Tibial artery (tissue), 4 donors: ENCODE measurements around the gene GCNT3.

Source experiments
- DNase-seq, 2 donors: peaks; one replicate each; pipeline ENCODE4 v3.0.0-alpha.2; 2019
- H3K27ac ChIP-seq, 2 donors: fragments of 200-600 bp; sonication (generic) in 1 of 2; 1 replicate in 1 of 2; 2 replicates in 1 of 2; pipeline ENCODE4 v1.5.1; 2018 to 2019; ENCODE audit warnings: mild to moderate bottlenecking in 1 of 2
- H3K27me3 ChIP-seq, 2 donors: fragments of 200-600 bp; sonication (generic) in 1 of 2; one replicate each; pipeline versions ENCODE4 v1.5.1 to v1.6.0; 2016 to 2019
- H3K36me3 ChIP-seq, 3 donors: fragments of 200-600 bp; sonication (generic) in 2 of 3; one replicate each; pipeline ENCODE4 v1.5.1; 2016 to 2019; ENCODE audit warnings: mild to moderate bottlenecking in 2 of 3
- H3K4me1 ChIP-seq, 4 donors: fragments of 200-600 bp; sonication (generic) in 2 of 4; 1 replicate in 3 of 4; 2 replicates in 1 of 4; pipeline ENCODE4 v1.5.1; 2016 to 2019
- H3K4me3 ChIP-seq, 2 donors: fragments of 200-600 bp; sonication (generic) in 1 of 2; 1 replicate in 1 of 2; 2 replicates in 1 of 2; pipeline ENCODE4 v1.5.1; 2018 to 2019; ENCODE audit warnings: mild to moderate bottlenecking in 2 of 2
- H3K9me3 ChIP-seq, 3 donors: fragments of 200-600 bp; sonication (generic) in 1 of 3; one replicate each; pipeline ENCODE4 v1.5.1; 2016 to 2019
- CTCF ChIP-seq, 2 experiments: fragments of 200-600 bp in 1 of 2; fragments of 450-650 bp in 1 of 2; IDR thresholded peaks; one replicate each; pipeline ENCODE4 v1.5.1; 2017 to 2019; ENCODE audit warnings: antibody characterized with exemption in 2 of 2, mild to moderate bottlenecking in 1 of 2, moderate library complexity in 1 of 2
- intact Hi-C: fragments of 100-400 bp; cut with DNase I; formaldehyde crosslinking; loops from one replicate; pipeline ENCODE4 v1.15.0; 2023; ENCODE audit warnings: low total_unique reads

GCNT3 gene

GRCh38 chr15:59594493-59594942, 17.1 kb upstream of the GCNT3 start:
- Histone ChIP-seq H3K4me3 (no peak overlapping the region), H3K27me3 (no peaks in the 10 kb centered on the region), H3K9me3 (no peaks in the 10 kb centered on the region), H3K4me1 (no peaks in the 10 kb centered on the region), H3K27ac (no peak overlapping the region), H3K36me3 (no peaks in the 10 kb centered on the region)
- intact Hi-C loops: no loop called here
- TF ChIP-seq CTCF (IDR thresholded peaks at IDR 0.05): no peak
- DNase-seq: no peak

- no peak overlapping the region for H3K27ac ChIP-seq
- H3K4me1 ChIP-seq: no peaks in the 10 kb centered on the region
- no peaks in the 10 kb centered on the region for H3K27me3 ChIP-seq
- TF ChIP-seq CTCF (IDR thresholded peaks at IDR 0.05): no peak
- intact Hi-C loops: no loop called here
- no peaks in the 10 kb centered on the region for H3K9me3 ChIP-seq
- no peak overlapping the region for H3K4me3 ChIP-seq
- DNase-seq: no peak
- H3K36me3 ChIP-seq: no peaks in the 10 kb centered on the region
Measured at GRCh38 chr15:59594991-59595390, 16.6 kb upstream of the GCNT3 start.

DNA sequence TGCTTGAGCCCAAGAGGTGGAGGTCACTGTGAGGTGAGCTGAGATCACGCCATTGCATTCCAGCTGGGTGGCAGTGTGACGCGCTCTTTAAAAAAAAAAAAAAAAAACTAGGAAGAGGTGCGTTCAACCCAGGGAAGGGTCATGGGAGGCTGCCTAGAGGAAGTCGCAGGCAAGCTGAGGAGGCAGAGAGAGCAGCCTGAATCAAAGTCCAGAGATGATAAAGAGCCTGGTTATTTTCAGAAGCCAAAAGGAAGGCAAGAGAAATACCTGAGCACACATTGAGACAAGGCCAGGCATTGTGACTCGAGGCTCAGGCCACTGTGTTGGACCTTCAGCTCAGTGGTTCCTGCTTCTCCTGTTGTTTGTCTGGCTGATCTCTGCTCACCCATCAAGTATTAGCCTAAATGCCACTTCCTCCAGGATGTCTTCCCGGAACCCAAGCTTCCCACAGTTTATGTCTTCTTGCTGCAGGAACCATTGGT, 16.1 kb upstream of the GCNT3 start:
- Histone ChIP-seq H3K4me3 (no peak overlapping the region), H3K27me3 (no peaks in the 10 kb centered on the region), H3K27ac (no peak overlapping the region), H3K4me1 (no peaks in the 10 kb centered on the region), H3K36me3 (no peaks in the 10 kb centered on the region), H3K9me3 (no peaks in the 10 kb centered on the region)
- DNase-seq: no peak
- intact Hi-C loops: no loop called here
- TF ChIP-seq CTCF (IDR thresholded peaks at IDR 0.05): no peak

GRCh38 chr15:59596640-59597039, 14.9 kb upstream of the GCNT3 start:
- peaks cover 0 to 3% (median 0%) of the 10 kb centered on the region in 3 donors for H3K9me3 ChIP-seq
- H3K4me3 ChIP-seq: no peak overlapping the region
- intact Hi-C loops: no loop called here
- no peak for TF ChIP-seq CTCF (IDR thresholded peaks at IDR 0.05)
- no peak for DNase-seq
- no peak overlapping the region for H3K27ac ChIP-seq
- H3K27me3 ChIP-seq: no peaks in the 10 kb centered on the region
- no peaks in the 10 kb centered on the region for H3K4me1 ChIP-seq
- no peaks in the 10 kb centered on the region for H3K36me3 ChIP-seq

DNA sequence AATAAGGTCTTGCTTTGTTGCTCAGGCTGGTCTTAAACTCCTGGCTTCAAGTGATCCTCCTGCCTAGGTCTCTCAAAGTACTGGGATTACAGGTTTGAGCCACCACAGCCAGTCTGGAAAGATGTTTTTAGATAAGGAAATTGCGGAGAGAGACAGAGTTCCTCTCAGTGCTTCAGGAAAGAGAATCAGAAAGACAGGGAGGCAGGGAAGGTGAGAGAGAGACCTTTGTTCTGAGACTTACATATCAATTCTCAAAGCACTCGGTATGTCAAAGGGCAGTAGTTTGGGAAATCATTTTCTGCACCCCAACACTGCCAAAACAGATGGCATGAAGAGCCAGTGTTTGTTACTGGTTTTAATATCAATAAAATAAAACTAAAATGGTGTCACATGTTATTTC, 13.1 kb upstream of the GCNT3 start:
- Histone ChIP-seq H3K9me3 (peaks cover 0 to 7% (median 0%) of the 10 kb centered on the region in 3 donors), H3K4me1 (no peaks in the 10 kb centered on the region), H3K27ac (no peak overlapping the region), H3K4me3 (no peak overlapping the region), H3K36me3 (no peaks in the 10 kb centered on the region), H3K27me3 (no peaks in the 10 kb centered on the region)
- TF ChIP-seq CTCF (IDR thresholded peaks at IDR 0.05): no peak
- intact Hi-C loops: no loop called here
- DNase-seq: no peak

DNA sequence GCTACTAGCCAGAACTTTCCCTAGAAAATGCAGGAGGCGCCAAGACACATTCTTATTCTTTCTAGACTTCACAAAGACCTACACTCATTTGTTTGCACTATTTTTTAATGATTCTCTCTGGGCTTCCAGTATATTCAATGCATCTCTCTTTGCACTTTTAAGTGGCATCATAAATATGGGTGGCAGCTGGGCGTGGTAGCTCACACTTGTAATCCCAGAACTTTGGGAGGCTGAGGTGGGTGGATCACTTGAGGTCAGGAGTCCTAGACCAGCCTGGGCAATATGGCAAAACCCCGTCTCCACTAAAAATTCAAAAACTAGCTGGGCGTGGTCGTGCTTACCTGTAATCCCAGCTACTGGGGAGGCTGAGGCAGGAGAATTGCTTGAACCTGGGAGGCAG, 5.6 kb upstream of the GCNT3 start:
- TF ChIP-seq CTCF (IDR thresholded peaks at IDR 0.05): no peak
- peaks cover 0 to 4% of the 10 kb centered on the region in 2 donors for H3K27me3 ChIP-seq
- peaks cover 0 to 12% (median 0%) of the 10 kb centered on the region in 3 donors for H3K9me3 ChIP-seq
- no peak for DNase-seq
- no peaks in the 10 kb centered on the region for H3K4me1 ChIP-seq
- intact Hi-C loops: no loop called here
- no peaks in the 10 kb centered on the region for H3K36me3 ChIP-seq
- H3K27ac ChIP-seq: no peak overlapping the region
- no peak overlapping the region for H3K4me3 ChIP-seq
